Ovary (tissue), 9 donors: ENCODE results near the gene PTGDR. TPM values are rescaled to one million over a fixed set of nuclear protein-coding genes. Genes with fewer than 3 reads are reported as not detected.
A peak's percentile ranks its signal among the peaks of the same experiment; 100 is the strongest.

Experiments
- DNase-seq, 5 donors: peaks; one replicate each; pipeline ENCODE4 v3.0.0-alpha.2; 2019 to 2020
- H3K27ac ChIP-seq, 2 donors: fragments of 200-600 bp; one replicate each; pipeline versions ENCODE4 v1.5.1 to v1.8.0; 2019 to 2022
- H3K27me3 ChIP-seq: fragments of 200-600 bp; one replicate; pipeline ENCODE4 v1.8.0; 2022
- H3K36me3 ChIP-seq: fragments of 200-600 bp; sonication (generic); one replicate; pipeline ENCODE4 v1.5.1; 2019
- H3K4me1 ChIP-seq: one replicate; pipeline ENCODE4 v1.8.1; 2013; ENCODE audit warnings: mild to moderate bottlenecking, moderate library complexity; ENCODE audit not compliant: insufficient read depth
- H3K4me3 ChIP-seq: fragments of 200-600 bp; sonication (generic); one replicate; pipeline ENCODE4 v1.5.1; 2017
- H3K9me3 ChIP-seq, 2 donors: fragments of 200-600 bp in 1 of 2; sonication (generic) in 1 of 2; one replicate each; pipeline versions ENCODE4 v1.5.1 to v1.8.1; 2013 to 2019; ENCODE audit warnings: mild to moderate bottlenecking in 1 of 2, moderate library complexity in 1 of 2
- EP300 ChIP-seq: sonication (generic); formaldehyde crosslinking; IDR thresholded peaks from one replicate; pipeline ENCODE4 v1.6.1; 2017; ENCODE audit warnings: antibody characterized with exemption
- POLR2A ChIP-seq: fragments of 450-650 bp; IDR thresholded peaks from one replicate; pipeline ENCODE4 v1.6.1; 2017; ENCODE audit warnings: antibody characterized with exemption, mild to moderate bottlenecking, moderate library complexity
- WGBS, 3 donors: extraction: QIAGEN DNeasy Blood & Tissue Kit in 1 of 3; methylation state at CpG; one replicate each; pipeline versions ENCODE4 v1.1.5 to v1.1.7; 2013 to 2017; 5-methylcytosine and 5-hydroxymethylcytosine counted together
- intact Hi-C, 4 donors: fragments of 100-400 bp; cut with DNase I; formaldehyde crosslinking; loops; one replicate each; pipeline versions ENCODE4 v1.11.0 to v1.15.1; 2022 to 2023
- polyA plus RNA-seq, 2 donors: library from polyadenylated mRNA; stranded (reverse); fragments of 200-250 nt in 1 of 2; fragments of 350-450 nt in 1 of 2; fragmentation: Illumina TruSeq in 1 of 2; extraction: RNeasy Lipid Tissue Mini Kit (QIAGEN cat#74804) in 1 of 2; gene quantifications; one replicate each; pipeline ENCODE4 v1.2.3, GENCODE V29; 2013 to 2014
- total RNA-seq, 7 donors: library from RNA; depleted of rRNA in 2 of 7; stranded (reverse); fragments of >200 nt in 2 of 7; fragmentation: NEBNext Ultra II Directional in 3 of 7; extraction: Animal tissue kit (Norgen Biotek cat#: 25700) in 3 of 7; gene quantifications; one replicate each; pipeline versions ENCODE4 v1.1.0 to v1.2.4, GENCODE V29; 2016 to 2023
- TF ChIP-seq, protein P1 (sequence below), 3 donors: fragments of 450-650 bp in 2 of 3; fragments of 200-600 bp in 1 of 3; IDR thresholded peaks; one replicate each; pipeline versions ENCODE4 v1.5.1 to v1.8.0; 2016 to 2022; ENCODE audit warnings: antibody characterized with exemption in 3 of 3, mild to moderate bottlenecking in 1 of 3
- donor health status: DM: no; HTN: no; CAD: no; lungs with moderate emphysema.
- donor health status: DM: no; HTN: no; CAD: no.
- donor health status: Bipolar disorder and iron deficiency.
- donor health status: DM: yes; HTN: yes; CAD: no.
- donor health status: DM: no; HTN: no; CAD: no.
- donor health status: DM: yes; HTN: yes; CAD: no.

The PTGDR gene
- total and polyA plus RNA-seq, 9 donors: 0.10 to 1.8 (median 0.52) TPM

DNA sequence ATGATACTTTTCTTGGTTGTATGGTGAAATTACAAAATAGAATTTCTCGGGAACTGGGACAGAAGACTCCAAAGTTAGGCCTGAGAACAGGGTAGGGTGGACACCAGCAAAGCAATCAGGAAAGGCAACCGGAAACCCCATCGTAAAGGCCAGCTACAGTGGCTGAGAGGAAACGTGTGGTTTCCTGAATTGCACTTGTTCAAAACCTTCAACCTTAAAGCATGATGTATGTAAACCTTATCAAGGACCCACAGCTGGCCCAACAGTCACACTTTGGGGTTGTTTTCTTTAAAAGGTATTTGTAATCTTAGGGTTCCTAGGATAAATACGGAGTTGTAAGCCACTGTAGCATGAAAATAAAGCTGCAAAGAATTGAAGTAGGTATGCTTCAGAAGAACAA lies 2.2 kb upstream of the PTGDR start:
- peaks cover 5% of the 10 kb centered on the region for H3K4me1 ChIP-seq
- no peak for DNase-seq
- H3K9me3 ChIP-seq: no peaks in the 10 kb centered on the region
- no peak overlapping the region for H3K27ac ChIP-seq
- no peaks in the 10 kb centered on the region for H3K36me3 ChIP-seq
- intact Hi-C loops: no loop called here
- TF ChIP-seq, protein P1, sequence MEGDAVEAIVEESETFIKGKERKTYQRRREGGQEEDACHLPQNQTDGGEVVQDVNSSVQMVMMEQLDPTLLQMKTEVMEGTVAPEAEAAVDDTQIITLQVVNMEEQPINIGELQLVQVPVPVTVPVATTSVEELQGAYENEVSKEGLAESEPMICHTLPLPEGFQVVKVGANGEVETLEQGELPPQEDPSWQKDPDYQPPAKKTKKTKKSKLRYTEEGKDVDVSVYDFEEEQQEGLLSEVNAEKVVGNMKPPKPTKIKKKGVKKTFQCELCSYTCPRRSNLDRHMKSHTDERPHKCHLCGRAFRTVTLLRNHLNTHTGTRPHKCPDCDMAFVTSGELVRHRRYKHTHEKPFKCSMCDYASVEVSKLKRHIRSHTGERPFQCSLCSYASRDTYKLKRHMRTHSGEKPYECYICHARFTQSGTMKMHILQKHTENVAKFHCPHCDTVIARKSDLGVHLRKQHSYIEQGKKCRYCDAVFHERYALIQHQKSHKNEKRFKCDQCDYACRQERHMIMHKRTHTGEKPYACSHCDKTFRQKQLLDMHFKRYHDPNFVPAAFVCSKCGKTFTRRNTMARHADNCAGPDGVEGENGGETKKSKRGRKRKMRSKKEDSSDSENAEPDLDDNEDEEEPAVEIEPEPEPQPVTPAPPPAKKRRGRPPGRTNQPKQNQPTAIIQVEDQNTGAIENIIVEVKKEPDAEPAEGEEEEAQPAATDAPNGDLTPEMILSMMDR (IDR thresholded peaks at IDR 0.05): no peak
- no peak for TF ChIP-seq EP300
- TF ChIP-seq POLR2A: no peak
- H3K27me3 ChIP-seq: no peaks in the 10 kb centered on the region
- 65 to 92% (median 80%) methylated on average over 5 of the region's 5 CpGs for WGBS, 3 donors
- no peak overlapping the region for H3K4me3 ChIP-seq

DNA sequence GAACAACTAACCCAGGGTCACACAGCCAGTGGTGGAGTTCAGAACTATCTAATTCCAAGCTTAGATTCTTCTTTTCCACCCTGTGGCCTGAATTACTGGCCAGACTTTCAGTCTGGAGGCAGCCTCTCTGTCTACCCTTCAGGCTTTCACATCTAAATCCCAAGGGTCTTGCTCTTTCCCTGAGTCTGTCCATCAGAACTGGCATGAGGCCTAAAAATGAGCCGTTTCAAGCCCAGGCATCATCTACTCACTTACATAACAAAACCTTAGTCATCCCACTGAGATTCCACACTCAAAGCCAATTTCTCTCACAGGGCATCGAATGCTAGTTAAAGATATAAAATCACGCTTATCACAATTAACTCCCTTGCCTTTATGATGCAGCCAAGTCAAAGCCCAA lies 1.3 kb upstream of the PTGDR start:
- peaks cover 5% of the 10 kb centered on the region for H3K4me1 ChIP-seq
- no peaks in the 10 kb centered on the region for H3K27me3 ChIP-seq
- intact Hi-C loops: no loop called here
- no peaks in the 10 kb centered on the region for H3K9me3 ChIP-seq
- peak in 1 of 5 donors; percentile 38 for DNase-seq
- no peaks in the 10 kb centered on the region for H3K36me3 ChIP-seq
- no peak overlapping the region for H3K4me3 ChIP-seq
- H3K27ac ChIP-seq: no peak overlapping the region
- WGBS, 3 donors: 9 to 49% (median 23%) methylated on average over 3 of the region's 3 CpGs
- TF ChIP-seq, protein P1 (IDR thresholded peaks at IDR 0.05): no peak
- TF ChIP-seq POLR2A: no peak
- TF ChIP-seq EP300: no peak

DNA sequence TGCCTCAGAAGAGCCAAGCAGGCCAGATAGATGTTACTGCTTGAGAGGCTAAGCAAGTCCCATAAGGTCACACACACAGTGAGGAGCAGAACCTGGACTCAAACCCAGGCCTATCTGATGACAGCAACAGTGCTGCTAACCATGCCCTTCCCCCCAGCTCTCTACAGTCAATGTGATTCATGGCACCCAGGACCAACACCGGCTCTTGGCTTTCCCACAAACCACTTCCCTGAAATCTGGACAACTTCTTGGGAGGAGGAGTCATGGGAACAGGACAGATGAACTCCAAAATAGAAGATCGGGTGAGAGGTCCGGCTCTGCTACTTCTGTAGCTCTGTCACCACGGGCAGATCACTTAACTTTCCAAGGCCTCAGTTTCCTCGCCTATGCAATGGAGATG lies 716 bp upstream of the PTGDR start:
- H3K36me3 ChIP-seq: no peaks in the 10 kb centered on the region
- H3K4me3 ChIP-seq: no peak overlapping the region
- H3K27me3 ChIP-seq: no peaks in the 10 kb centered on the region
- no peaks in the 10 kb centered on the region for H3K9me3 ChIP-seq
- 63 to 69% (median 64%) methylated on average over 5 of the region's 5 CpGs for WGBS, 3 donors
- intact Hi-C loops: no loop called here
- DNase-seq: no peak
- H3K4me1 ChIP-seq: peaks cover 5% of the 10 kb centered on the region
- no peak for TF ChIP-seq EP300
- TF ChIP-seq, protein P1 (IDR thresholded peaks at IDR 0.05): no peak
- no peak for TF ChIP-seq POLR2A
- no peak overlapping the region for H3K27ac ChIP-seq

DNA sequence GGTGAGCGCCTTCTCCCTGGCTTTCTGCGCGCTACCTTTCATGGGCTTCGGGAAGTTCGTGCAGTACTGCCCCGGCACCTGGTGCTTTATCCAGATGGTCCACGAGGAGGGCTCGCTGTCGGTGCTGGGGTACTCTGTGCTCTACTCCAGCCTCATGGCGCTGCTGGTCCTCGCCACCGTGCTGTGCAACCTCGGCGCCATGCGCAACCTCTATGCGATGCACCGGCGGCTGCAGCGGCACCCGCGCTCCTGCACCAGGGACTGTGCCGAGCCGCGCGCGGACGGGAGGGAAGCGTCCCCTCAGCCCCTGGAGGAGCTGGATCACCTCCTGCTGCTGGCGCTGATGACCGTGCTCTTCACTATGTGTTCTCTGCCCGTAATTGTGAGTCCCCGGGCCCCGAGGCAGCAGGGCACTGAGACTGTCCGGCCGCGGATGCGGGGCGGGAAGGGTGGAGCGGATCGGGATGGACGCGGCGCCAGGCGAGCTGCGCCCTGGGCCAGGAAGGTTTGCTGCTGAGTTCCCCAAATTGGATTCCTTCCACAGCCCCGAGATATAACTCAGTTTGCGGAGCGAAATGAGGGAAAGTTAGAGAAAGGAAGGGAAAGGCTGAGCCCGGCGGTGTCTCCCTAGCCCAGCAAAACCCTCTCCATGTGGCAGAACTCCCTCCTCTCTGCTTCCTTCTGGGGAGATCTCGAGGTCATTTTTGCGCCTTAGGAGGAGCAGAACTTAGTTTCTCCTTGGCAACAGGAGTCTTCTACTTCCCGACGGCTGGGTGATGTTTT lies 972 bp downstream of the PTGDR start:
- Histone ChIP-seq H3K27ac (no peak overlapping the region), H3K36me3 (no peaks in the 10 kb centered on the region), H3K27me3 (no peaks in the 10 kb centered on the region), H3K4me1 (peaks cover 5% of the 10 kb centered on the region), H3K4me3 (peak overlapping the region; percentile 47), H3K9me3 (no peaks in the 10 kb centered on the region)
- WGBS, 3 donors: 1 to 2% (median 1%) methylated on average over 51 to 54 of the region's 54 CpGs
- intact Hi-C loops: no loop called here
- TF ChIP-seq, protein P1 (IDR thresholded peaks at IDR 0.05): no peak
- TF ChIP-seq EP300: no peak
- no peak for TF ChIP-seq POLR2A
- DNase-seq: no peak
